ENCODE measurements around the gene HTATIP2. TPM values are rescaled to one million over a fixed set of nuclear protein-coding genes. Genes with fewer than 3 reads are reported as not detected.

The HTATIP2 gene
- polyA plus RNA-seq, 1 donor (not counting 4 experiments of a cell fraction or from before 2014, with no cell fraction given), result 45.1 TPM

DNA sequence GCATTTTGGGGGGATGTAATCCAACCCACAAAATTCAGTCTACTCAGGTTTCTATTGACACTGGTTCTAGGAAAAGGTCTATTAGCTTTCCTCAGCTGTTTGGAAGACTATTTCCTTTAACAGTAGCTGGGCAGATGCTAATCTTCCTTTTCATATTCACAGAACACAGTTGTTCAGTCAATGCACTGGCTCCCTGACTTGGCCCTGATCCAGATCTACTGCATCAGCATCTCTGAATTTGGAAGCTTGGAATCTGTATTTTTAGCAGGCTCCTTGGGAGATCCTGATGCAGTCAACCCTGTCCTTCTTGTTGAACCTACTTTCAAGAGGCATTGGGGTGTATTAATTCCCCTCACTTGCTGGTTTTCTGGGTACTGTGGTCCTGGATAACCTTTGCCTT is 6.3 kb downstream of the HTATIP2 start:
- no peak overlapping the region for H3K9ac ChIP-seq (ENCODE audit: control insufficient read depth, extremely low read depth, insufficient read depth, low read length)
- dilution Hi-C loops (cut with MboI; ENCODE audit: extremely low pct_ligation_motif_present, low sequenced_read_pairs), result no loop called here
- DNase-seq (ENCODE audit: low read depth, low spot score), result no peak
- no peak overlapping the region for H3K4me3 ChIP-seq (ENCODE audit: control insufficient read depth in 2 of 3, extremely low read depth in 1 of 3, insufficient read depth in 2 of 3, low read depth in 1 of 3, low read length in 3 of 3)
- H3K27me3 ChIP-seq (ENCODE audit: control insufficient read depth, extremely low read depth, insufficient read depth, low read length), result no peaks in the 10 kb centered on the region
- TF ChIP-seq EZH2 (IDR thresholded peaks at IDR 0.05; ENCODE audit: low read length), result no peak
- TF ChIP-seq, protein P1, sequence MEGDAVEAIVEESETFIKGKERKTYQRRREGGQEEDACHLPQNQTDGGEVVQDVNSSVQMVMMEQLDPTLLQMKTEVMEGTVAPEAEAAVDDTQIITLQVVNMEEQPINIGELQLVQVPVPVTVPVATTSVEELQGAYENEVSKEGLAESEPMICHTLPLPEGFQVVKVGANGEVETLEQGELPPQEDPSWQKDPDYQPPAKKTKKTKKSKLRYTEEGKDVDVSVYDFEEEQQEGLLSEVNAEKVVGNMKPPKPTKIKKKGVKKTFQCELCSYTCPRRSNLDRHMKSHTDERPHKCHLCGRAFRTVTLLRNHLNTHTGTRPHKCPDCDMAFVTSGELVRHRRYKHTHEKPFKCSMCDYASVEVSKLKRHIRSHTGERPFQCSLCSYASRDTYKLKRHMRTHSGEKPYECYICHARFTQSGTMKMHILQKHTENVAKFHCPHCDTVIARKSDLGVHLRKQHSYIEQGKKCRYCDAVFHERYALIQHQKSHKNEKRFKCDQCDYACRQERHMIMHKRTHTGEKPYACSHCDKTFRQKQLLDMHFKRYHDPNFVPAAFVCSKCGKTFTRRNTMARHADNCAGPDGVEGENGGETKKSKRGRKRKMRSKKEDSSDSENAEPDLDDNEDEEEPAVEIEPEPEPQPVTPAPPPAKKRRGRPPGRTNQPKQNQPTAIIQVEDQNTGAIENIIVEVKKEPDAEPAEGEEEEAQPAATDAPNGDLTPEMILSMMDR (optimal IDR thresholded peaks at IDR 0.05 in 1 of 3, IDR thresholded peaks at IDR 0.05 in 1 of 3, conservative IDR thresholded peaks at IDR 0.05 in 1 of 3; ENCODE audit: extremely low read depth in 1 of 3, insufficient read depth in 2 of 3, low read length in 3 of 3), result no peak
- no peak for FAIRE-seq
- no peaks in the 10 kb centered on the region for H3K9me3 ChIP-seq (ENCODE audit: control insufficient read depth, low read depth, low read length)
- H3K4me1 ChIP-seq (ENCODE audit: control insufficient read depth, extremely low read depth, insufficient read depth, low read length), result peaks cover 37% of the 10 kb centered on the region
- no peaks in the 10 kb centered on the region for H3K36me3 ChIP-seq (ENCODE audit: control insufficient read depth in 2 of 2, extremely low read depth in 1 of 2, insufficient read depth in 2 of 2, low read length in 2 of 2)
- no peak overlapping the region for H3K4me2 ChIP-seq (ENCODE audit: control insufficient read depth, extremely low read depth, insufficient read depth, low read depth, low read length)
- H3K79me2 ChIP-seq (ENCODE audit: control insufficient read depth, insufficient read depth, low read length), result no peaks in the 10 kb centered on the region
- H4K20me1 ChIP-seq (ENCODE audit: control insufficient read depth, extremely low read depth, insufficient read depth, low read length), result no peaks in the 10 kb centered on the region
- H3K9me1 ChIP-seq (ENCODE audit: control insufficient read depth, extremely low read depth, insufficient read depth, low read length), result no peaks in the 10 kb centered on the region
- H2AFZ ChIP-seq (ENCODE audit: control insufficient read depth, low read length), result no peak overlapping the region
- H3K27ac ChIP-seq (ENCODE audit: control insufficient read depth, insufficient read depth, low read length), result no peak overlapping the region

DNA sequence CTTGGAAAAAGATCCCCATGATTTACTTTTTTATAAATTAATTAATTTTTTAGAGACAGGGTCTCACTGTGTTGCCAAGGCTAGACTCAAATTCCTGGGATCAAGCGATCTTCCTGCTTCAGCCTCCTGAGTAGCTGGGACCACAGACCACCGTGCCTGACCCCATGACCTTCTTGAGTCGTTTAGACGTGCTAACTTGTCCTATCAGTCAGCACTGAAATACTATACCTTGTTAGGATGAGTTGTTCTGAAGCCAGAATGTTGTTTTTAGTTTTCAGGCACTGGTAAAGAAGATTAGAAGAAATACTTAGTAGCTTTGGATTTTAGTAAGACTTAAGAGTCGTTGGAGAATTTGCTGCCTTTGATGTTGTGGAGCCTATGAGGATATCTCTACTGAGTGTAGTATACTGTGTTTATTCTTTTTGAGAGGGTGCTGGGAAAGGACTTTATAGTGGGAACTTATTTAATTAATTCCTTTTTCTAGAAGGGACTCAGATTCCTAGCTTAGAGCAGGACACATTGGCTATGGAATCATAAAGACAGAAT is 8.6 kb downstream of the HTATIP2 start:
- Histone ChIP-seq H3K9me3 (ENCODE audit: control insufficient read depth, low read depth, low read length) (no peaks in the 10 kb centered on the region), H3K27me3 (ENCODE audit: control insufficient read depth, extremely low read depth, insufficient read depth, low read length) (no peaks in the 10 kb centered on the region), H2AFZ (ENCODE audit: control insufficient read depth, low read length) (no peak overlapping the region), H3K9me1 (ENCODE audit: control insufficient read depth, extremely low read depth, insufficient read depth, low read length) (no peaks in the 10 kb centered on the region), H4K20me1 (ENCODE audit: control insufficient read depth, extremely low read depth, insufficient read depth, low read length) (no peaks in the 10 kb centered on the region), H3K79me2 (ENCODE audit: control insufficient read depth, insufficient read depth, low read length) (no peaks in the 10 kb centered on the region), H3K4me1 (ENCODE audit: control insufficient read depth, extremely low read depth, insufficient read depth, low read length) (peaks cover 29% of the 10 kb centered on the region), H3K36me3 (ENCODE audit: control insufficient read depth in 2 of 2, extremely low read depth in 1 of 2, insufficient read depth in 2 of 2, low read length in 2 of 2) (no peaks in the 10 kb centered on the region), H3K4me2 (ENCODE audit: control insufficient read depth, extremely low read depth, insufficient read depth, low read depth, low read length) (no peak overlapping the region), H3K4me3 (ENCODE audit: control insufficient read depth in 2 of 3, extremely low read depth in 1 of 3, insufficient read depth in 2 of 3, low read depth in 1 of 3, low read length in 3 of 3) (no peak overlapping the region), H3K27ac (ENCODE audit: control insufficient read depth, insufficient read depth, low read length) (no peak overlapping the region), H3K9ac (ENCODE audit: control insufficient read depth, extremely low read depth, insufficient read depth, low read length) (no peak overlapping the region)
- dilution Hi-C loops (cut with MboI; ENCODE audit: extremely low pct_ligation_motif_present, low sequenced_read_pairs), result no loop called here
- no peak for FAIRE-seq
- TF ChIP-seq, protein P1 (optimal IDR thresholded peaks at IDR 0.05 in 1 of 3, IDR thresholded peaks at IDR 0.05 in 1 of 3, conservative IDR thresholded peaks at IDR 0.05 in 1 of 3; ENCODE audit: extremely low read depth in 1 of 3, insufficient read depth in 2 of 3, low read length in 3 of 3), result no peak
- TF ChIP-seq EZH2 (IDR thresholded peaks at IDR 0.05; ENCODE audit: low read length), result no peak
- DNase-seq (ENCODE audit: low read depth, low spot score), result no peak
